B cell (primary cell): ENCODE results near the gene FCHO2.

Source experiments
- CTCF ChIP-seq: fragments of 200-600 bp; IDR thresholded peaks from one replicate; pipeline ENCODE4 v1.8.0; 2022; ENCODE audit warnings: antibody characterized with exemption, mild to moderate bottlenecking
- EZH2 ChIP-seq: IDR thresholded peaks from 2 replicates; pipeline ENCODE4 v1.6.1; 2012; ENCODE audit warnings: borderline replicate concordance, low read depth, mild to moderate bottlenecking, moderate library complexity, low read length; ENCODE audit not compliant: insufficient read depth, poor library complexity, severe bottlenecking

DNA sequence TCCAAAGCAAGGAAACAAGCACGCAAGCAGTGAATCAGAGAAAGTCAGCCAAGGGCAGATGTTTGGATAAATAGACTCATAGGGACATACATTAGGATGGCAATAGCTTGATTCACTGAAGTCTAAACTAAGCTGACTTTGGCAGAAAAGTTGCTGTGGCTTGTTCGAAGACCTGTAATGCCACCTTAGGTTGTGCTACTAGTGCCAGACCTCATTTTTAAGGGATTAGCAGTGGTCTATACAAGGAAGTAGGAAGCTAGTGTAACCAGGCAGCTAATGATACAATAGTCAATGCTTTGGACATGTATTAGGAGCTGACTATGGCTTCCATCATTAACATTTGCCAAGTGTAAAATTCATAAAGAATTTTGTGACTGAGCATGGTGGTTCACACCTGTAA lies 63.1 kb downstream of the FCHO2 start:
- no peak for TF ChIP-seq CTCF
- no peak for TF ChIP-seq EZH2
